Measurements from ENCODE around the gene ARHGAP24.

GRCh38 chr4:85452058-85452731 lies 22.8 kb upstream of the ARHGAP24 start:
- TF ChIP-seq CTCF (IDR thresholded peaks at IDR 0.05) (no peak), TCF7 (CRISPR knock-in tag; IDR thresholded peaks at IDR 0.05; ENCODE audit: low read depth) (no peak), TP53 (CRISPR knock-in tag; IDR thresholded peaks at IDR 0.05) (no peak), PRDM15 (CRISPR knock-in tag; IDR thresholded peaks at IDR 0.05) (no peak), FOXJ3 (CRISPR knock-in tag; IDR thresholded peaks at IDR 0.05; ENCODE audit: borderline replicate concordance) (no peak)
- TF ChIP-seq, protein P1, sequence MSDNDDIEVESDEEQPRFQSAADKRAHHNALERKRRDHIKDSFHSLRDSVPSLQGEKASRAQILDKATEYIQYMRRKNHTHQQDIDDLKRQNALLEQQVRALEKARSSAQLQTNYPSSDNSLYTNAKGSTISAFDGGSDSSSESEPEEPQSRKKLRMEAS (CRISPR knock-in tag; IDR thresholded peaks at IDR 0.05): no peak
